CD14-positive monocyte (primary cell): ENCODE data around the gene TMEM54. TPM values are rescaled to one million over a fixed set of nuclear protein-coding genes. Genes with fewer than 3 reads are reported as not detected.

ENCODE experiments used
- DNase-seq, 3 donors: peaks; one replicate each; pipeline ENCODE4 v3.0.0-alpha.2; 2011 to 2022
- H2AFZ ChIP-seq: 2 replicates; pipeline ENCODE4 v1.6.0; 2012; ENCODE audit warnings: mild to moderate bottlenecking, low read depth, low read length, inconsistent platforms; ENCODE audit not compliant: insufficient read depth, poor library complexity, severe bottlenecking
- H3K27ac ChIP-seq, 2 donors: 1 replicate in 1 of 2; 2 replicates in 1 of 2; pipeline ENCODE4 v1.5.1; 2012 to 2013; ENCODE audit warnings: low read length in 2 of 2, control low read depth in 1 of 2, inconsistent platforms in 1 of 2, low read depth in 1 of 2, mild to moderate bottlenecking in 1 of 2
- H3K27me3 ChIP-seq, 2 donors: one replicate each; pipeline versions ENCODE4 v1.6.0 to v1.6.1; 2011 to 2013; ENCODE audit warnings: low read length in 2 of 2; ENCODE audit not compliant: control insufficient read depth in 2 of 2, insufficient read depth in 2 of 2
- H3K36me3 ChIP-seq, 2 donors: replicated peaks in 1 of 2; 1 replicate in 1 of 2; 2 replicates in 1 of 2; pipeline versions ENCODE4 v1.5.1 to v1.6.1; 2012 to 2013; ENCODE audit warnings: low read length in 2 of 2, control low read depth in 1 of 2, inconsistent platforms in 1 of 2, mild to moderate bottlenecking in 1 of 2; ENCODE audit not compliant: insufficient read depth in 2 of 2, control insufficient read depth in 1 of 2
- H3K4me1 ChIP-seq, 2 donors: 1 replicate in 1 of 2; 2 replicates in 1 of 2; pipeline versions ENCODE4 v1.5.1 to v1.6.1; 2012 to 2013; ENCODE audit warnings: low read length in 2 of 2, control low read depth in 1 of 2, inconsistent platforms in 1 of 2, mild to moderate bottlenecking in 1 of 2, moderate library complexity in 1 of 2; ENCODE audit not compliant: insufficient read depth in 2 of 2, control insufficient read depth in 1 of 2
- H3K4me2 ChIP-seq: replicated peaks from 2 replicates; pipeline ENCODE3; 2012; ENCODE audit warnings: low read length, moderate library complexity, mild to moderate bottlenecking; ENCODE audit not compliant: poor library complexity, severe bottlenecking; ENCODE audit errors: extremely low read depth
- H3K4me3 ChIP-seq, 3 experiments: fragments of 200-600 bp in 1 of 3; sonication (generic) in 1 of 3; replicated peaks in 1 of 3; 1 replicate in 2 of 3; 2 replicates in 1 of 3; pipeline ENCODE4 v1.5.1; 2011 to 2013; ENCODE audit warnings: low read length in 3 of 3, mild to moderate bottlenecking in 3 of 3, control low read depth in 2 of 3, low read depth in 2 of 3, inconsistent platforms in 1 of 3, moderate library complexity in 1 of 3
- H3K79me2 ChIP-seq: 2 replicates; pipeline ENCODE4 v1.6.0; 2012; ENCODE audit warnings: mild to moderate bottlenecking, control low read depth, inconsistent platforms, low read length, moderate library complexity; ENCODE audit not compliant: insufficient read depth
- H3K9ac ChIP-seq: 2 replicates; pipeline ENCODE4 v1.6.0; 2017; ENCODE audit warnings: low read length, mild to moderate bottlenecking; ENCODE audit not compliant: insufficient read depth, poor library complexity, severe bottlenecking
- H3K9me3 ChIP-seq, 2 donors: replicated peaks in 1 of 2; 1 replicate in 1 of 2; 2 replicates in 1 of 2; pipeline versions ENCODE4 v1.5.1 to v1.6.1; 2012 to 2013; ENCODE audit warnings: low read length in 2 of 2, control low read depth in 1 of 2; ENCODE audit not compliant: control insufficient read depth in 1 of 2, insufficient read depth in 1 of 2
- H4K20me1 ChIP-seq: 2 replicates; pipeline ENCODE4 v1.6.0; 2012; ENCODE audit warnings: mild to moderate bottlenecking, low read length, control low read depth, moderate library complexity; ENCODE audit not compliant: insufficient read depth
- H3K27ac Mint-ChIP-seq, 7 donors: one replicate each; pipeline ENCODE4 v1.8.0; 2020; ENCODE audit warnings: mild to moderate bottlenecking in 7 of 7, mixed read lengths in 7 of 7, moderate library complexity in 6 of 7, inconsistent platforms in 2 of 7
- H3K27me3 Mint-ChIP-seq, 3 donors: one replicate each; pipeline ENCODE4 v1.8.0; 2021 to 2022; ENCODE audit warnings: low read depth in 3 of 3, mild to moderate bottlenecking in 3 of 3, mixed read lengths in 3 of 3, moderate library complexity in 3 of 3, inconsistent platforms in 1 of 3
- H3K36me3 Mint-ChIP-seq, 2 donors: one replicate each; pipeline ENCODE4 v1.8.0; 2020; ENCODE audit warnings: mixed read lengths in 2 of 2, inconsistent platforms in 1 of 2, mild to moderate bottlenecking in 1 of 2
- H3K4me1 Mint-ChIP-seq: one replicate; pipeline ENCODE4 v1.8.0; 2020; ENCODE audit warnings: mild to moderate bottlenecking, mixed read lengths
- H3K4me3 Mint-ChIP-seq, 2 donors: one replicate each; pipeline ENCODE4 v1.8.0; 2020; ENCODE audit warnings: mild to moderate bottlenecking in 2 of 2, mixed read lengths in 2 of 2, moderate library complexity in 1 of 2
- H3K9me3 Mint-ChIP-seq, 7 donors: one replicate each; pipeline ENCODE4 v1.8.0; 2020 to 2022; ENCODE audit warnings: mixed read lengths in 7 of 7, mild to moderate bottlenecking in 6 of 7, moderate library complexity in 6 of 7, inconsistent platforms in 2 of 7
- WGBS: methylation state at CpG from one replicate; pipeline ENCODE4 v1.1.5; 2013; ENCODE audit warnings: missing lambda C conversion rate; ENCODE audit not compliant: insufficient coverage; 5-methylcytosine and 5-hydroxymethylcytosine counted together
- intact Hi-C, 2 donors: fragments of 100-400 bp; cut with micrococcal nuclease; formaldehyde crosslinking; loops; one replicate each; pipeline versions ENCODE4 v1.15.0 to v1.15.1; 2023
- polyA plus RNA-seq, 3 donors: library from polyadenylated mRNA; depleted of rRNA in 1 of 3; unstranded in 2 of 3; stranded (reverse) in 1 of 3; fragments of 300-500 nt in 2 of 3; fragments of >200 nt in 1 of 3; fragmentation: Illumina TruSeq in 2 of 3; gene quantifications; 1 replicate in 2 of 3; 2 replicates in 1 of 3; pipeline ENCODE4 v1.2.3, GENCODE V29; 2012 to 2021
- TF ChIP-seq, protein P1 (sequence below): fragments of 200-600 bp; IDR thresholded peaks from one replicate; pipeline ENCODE4 v1.8.0; 2022; ENCODE audit warnings: antibody characterized with exemption, mild to moderate bottlenecking

The TMEM54 gene
- polyA plus RNA-seq, 3 donors, result 0.08 TPM; not detected in 2

DNA sequence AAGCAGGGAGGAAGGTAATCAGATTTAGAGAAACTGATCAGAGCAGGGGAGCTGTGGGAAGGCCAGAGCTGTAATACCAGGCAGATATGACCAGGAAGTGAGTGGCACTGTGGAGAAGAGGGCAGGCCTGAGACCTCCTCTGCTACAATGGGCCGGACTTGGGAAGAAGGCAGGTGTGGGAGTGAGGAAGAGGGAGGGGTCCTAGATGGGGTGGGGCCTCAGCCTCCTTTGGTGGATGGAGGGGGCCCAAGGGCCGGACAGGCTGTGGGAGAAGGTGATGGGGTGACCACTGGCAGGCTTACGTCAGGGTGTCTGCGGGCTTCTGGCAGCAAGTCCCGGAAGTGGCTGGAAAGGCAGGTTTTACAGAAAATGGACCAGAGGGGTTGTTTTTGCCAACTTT lies 19.9 kb downstream of the TMEM54 start:
- Mint-ChIP-seq H3K4me3 (no peak overlapping the region), H3K27me3 (peaks cover 37 to 46% (median 40%) of the 10 kb centered on the region in 3 donors), H3K4me1 (no peaks in the 10 kb centered on the region), H3K9me3 (peaks cover 0 to 4% (median 3%) of the 10 kb centered on the region in 7 donors), H3K36me3 (no peaks in the 10 kb centered on the region), H3K27ac (no peak overlapping the region)
- Histone ChIP-seq H3K36me3 (no peaks in the 10 kb centered on the region), H3K4me1 (no peaks in the 10 kb centered on the region), H3K4me2 (no peak overlapping the region), H3K9ac (no peak overlapping the region), H3K27me3 (peaks cover 4 to 42% of the 10 kb centered on the region in 2 donors), H3K9me3 (no peaks in the 10 kb centered on the region), H3K4me3 (no peak overlapping the region), H3K79me2 (no peaks in the 10 kb centered on the region), H4K20me1 (no peaks in the 10 kb centered on the region), H3K27ac (no peak overlapping the region), H2AFZ (no peak overlapping the region)
- DNase-seq, result no peak
- 92% methylated on average over 5 of the region's 5 CpGs for WGBS
- TF ChIP-seq, protein P1, sequence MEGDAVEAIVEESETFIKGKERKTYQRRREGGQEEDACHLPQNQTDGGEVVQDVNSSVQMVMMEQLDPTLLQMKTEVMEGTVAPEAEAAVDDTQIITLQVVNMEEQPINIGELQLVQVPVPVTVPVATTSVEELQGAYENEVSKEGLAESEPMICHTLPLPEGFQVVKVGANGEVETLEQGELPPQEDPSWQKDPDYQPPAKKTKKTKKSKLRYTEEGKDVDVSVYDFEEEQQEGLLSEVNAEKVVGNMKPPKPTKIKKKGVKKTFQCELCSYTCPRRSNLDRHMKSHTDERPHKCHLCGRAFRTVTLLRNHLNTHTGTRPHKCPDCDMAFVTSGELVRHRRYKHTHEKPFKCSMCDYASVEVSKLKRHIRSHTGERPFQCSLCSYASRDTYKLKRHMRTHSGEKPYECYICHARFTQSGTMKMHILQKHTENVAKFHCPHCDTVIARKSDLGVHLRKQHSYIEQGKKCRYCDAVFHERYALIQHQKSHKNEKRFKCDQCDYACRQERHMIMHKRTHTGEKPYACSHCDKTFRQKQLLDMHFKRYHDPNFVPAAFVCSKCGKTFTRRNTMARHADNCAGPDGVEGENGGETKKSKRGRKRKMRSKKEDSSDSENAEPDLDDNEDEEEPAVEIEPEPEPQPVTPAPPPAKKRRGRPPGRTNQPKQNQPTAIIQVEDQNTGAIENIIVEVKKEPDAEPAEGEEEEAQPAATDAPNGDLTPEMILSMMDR, result no peak
- intact Hi-C loops, result no loop called here

DNA sequence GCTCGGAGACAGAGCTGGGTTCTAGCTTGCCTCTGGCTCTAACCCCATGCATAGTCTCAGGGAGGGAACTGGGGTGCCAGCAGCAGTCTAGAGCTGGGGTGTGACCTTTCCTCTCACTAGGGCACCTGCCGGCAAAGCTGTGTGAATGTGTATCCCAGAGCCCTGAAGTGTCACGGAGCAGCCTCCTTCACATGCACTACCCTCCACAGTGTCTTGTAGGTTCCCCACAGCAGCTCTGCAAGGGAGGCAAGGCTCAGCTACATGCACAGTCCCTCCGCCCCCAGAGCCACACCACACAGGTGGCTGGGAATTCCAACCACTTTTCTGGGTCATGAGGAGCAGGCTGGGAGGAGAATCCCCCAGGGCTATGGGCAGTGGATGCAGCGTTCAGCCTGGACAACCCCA lies 22.6 kb downstream of the TMEM54 start:
- TF ChIP-seq, protein P1, result no peak
- Histone ChIP-seq H3K27ac (no peak overlapping the region), H2AFZ (no peak overlapping the region), H3K27me3 (peaks cover 0 to 29% of the 10 kb centered on the region in 2 donors), H3K4me2 (no peak overlapping the region), H4K20me1 (no peaks in the 10 kb centered on the region), H3K4me1 (no peaks in the 10 kb centered on the region), H3K36me3 (no peaks in the 10 kb centered on the region), H3K4me3 (no peak overlapping the region), H3K9ac (no peak overlapping the region), H3K79me2 (no peaks in the 10 kb centered on the region), H3K9me3 (no peaks in the 10 kb centered on the region)
- WGBS, result 88% methylated on average over 3 of the region's 5 CpGs
- Mint-ChIP-seq H3K27me3 (peaks cover 27 to 41% (median 30%) of the 10 kb centered on the region in 3 donors), H3K36me3 (no peaks in the 10 kb centered on the region), H3K4me3 (no peak overlapping the region), H3K9me3 (peaks cover 0 to 3% (median 0%) of the 10 kb centered on the region in 7 donors), H3K4me1 (peaks cover 3% of the 10 kb centered on the region), H3K27ac (no peak overlapping the region)
- intact Hi-C loops, result loop anchor here (5.0 to 10.0 kb wide), 2 partner anchors 209 to 364 kb away; no protein-coding TSS in a partner anchor
- peak in 1 of 3 donors; percentile 1 for DNase-seq
